H9 (cell line): ENCODE measurements around the gene PLBD1. TPM values are rescaled to one million over a fixed set of nuclear protein-coding genes. Genes with fewer than 3 reads are reported as not detected.

Experiments
- DNase-seq: peaks from one replicate; pipeline ENCODE4 v3.0.0-alpha.2; 2017
- H2AFZ ChIP-seq: one replicate; pipeline ENCODE4 v1.6.1; 2013; ENCODE audit warnings: mild to moderate bottlenecking, low read length, control low read depth, moderate library complexity
- H2AK5ac ChIP-seq: 2 replicates; pipeline ENCODE4 v1.6.1; 2013; ENCODE audit warnings: low read length, control low read depth, mixed read lengths; ENCODE audit not compliant: insufficient read length
- H2BK120ac ChIP-seq: one replicate; pipeline ENCODE4 v1.6.1; 2013; ENCODE audit warnings: low read depth, mild to moderate bottlenecking, low read length, control low read depth, inconsistent platforms; ENCODE audit not compliant: poor library complexity, severe bottlenecking
- H2BK12ac ChIP-seq: 2 replicates; pipeline ENCODE4 v1.6.1; 2013; ENCODE audit warnings: low read length, control low read depth, mixed read lengths, low read depth; ENCODE audit not compliant: insufficient read length
- H2BK15ac ChIP-seq: 2 replicates; pipeline ENCODE4 v1.6.1; 2013; ENCODE audit warnings: low read depth, low read length, control low read depth
- H2BK20ac ChIP-seq: one replicate; pipeline ENCODE4 v1.6.1; 2013; ENCODE audit warnings: low read depth, mild to moderate bottlenecking, low read length, control low read depth, inconsistent platforms; ENCODE audit not compliant: poor library complexity, severe bottlenecking
- H2BK5ac ChIP-seq: 2 replicates; pipeline ENCODE4 v1.6.1; 2013; ENCODE audit warnings: low read length, control low read depth, mixed read lengths; ENCODE audit not compliant: insufficient read length
- H3K14ac ChIP-seq: 2 replicates; pipeline ENCODE4 v1.6.1; 2013; ENCODE audit warnings: low read length, control low read depth; ENCODE audit not compliant: insufficient read depth
- H3K18ac ChIP-seq: 2 replicates; pipeline ENCODE4 v1.6.1; 2013; ENCODE audit warnings: low read depth, mild to moderate bottlenecking, mixed read lengths, low read length, control low read depth; ENCODE audit not compliant: insufficient read length
- H3K23ac ChIP-seq: 2 replicates; pipeline ENCODE4 v1.6.1; 2013; ENCODE audit warnings: low read length, control low read depth, mixed read lengths, low read depth; ENCODE audit not compliant: insufficient read length
- H3K23me2 ChIP-seq: 2 replicates; pipeline ENCODE4 v1.6.1; 2013; ENCODE audit warnings: low read depth, mild to moderate bottlenecking, mixed read lengths, low read length, control low read depth; ENCODE audit not compliant: insufficient read length, poor library complexity, severe bottlenecking
- H3K27ac ChIP-seq: 2 replicates; pipeline ENCODE4 v1.5.1; 2013; ENCODE audit warnings: low read length, control low read depth, mixed read lengths, low read depth; ENCODE audit not compliant: insufficient read length
- H3K27me3 ChIP-seq: 2 replicates; pipeline ENCODE4 v1.6.1; 2013; ENCODE audit warnings: low read length, control low read depth, inconsistent platforms; ENCODE audit not compliant: insufficient read depth
- H3K4ac ChIP-seq: 2 replicates; pipeline ENCODE4 v1.6.1; 2013; ENCODE audit warnings: low read depth, mild to moderate bottlenecking, control low read depth, inconsistent platforms, low read length, moderate library complexity
- H3K4me1 ChIP-seq: 2 replicates; pipeline ENCODE4 v1.6.1; 2013; ENCODE audit warnings: low read length, control low read depth, inconsistent platforms; ENCODE audit not compliant: insufficient read depth
- H3K4me2 ChIP-seq: 2 replicates; pipeline ENCODE4 v1.6.1; 2013; ENCODE audit warnings: low read length, control low read depth, mixed read lengths; ENCODE audit not compliant: insufficient read length, insufficient read depth
- H3K56ac ChIP-seq: 2 replicates; pipeline ENCODE4 v1.6.1; 2013; ENCODE audit warnings: low read depth, mild to moderate bottlenecking, mixed read lengths, low read length, control low read depth; ENCODE audit not compliant: insufficient read length
- H3K79me1 ChIP-seq: 2 replicates; pipeline ENCODE4 v1.6.1; 2013; ENCODE audit warnings: low read depth, mild to moderate bottlenecking, moderate library complexity, low read length, control low read depth, inconsistent platforms; ENCODE audit not compliant: insufficient read depth, poor library complexity, severe bottlenecking
- H3K79me2 ChIP-seq: 2 replicates; pipeline ENCODE4 v1.6.1; 2013; ENCODE audit warnings: low read length, control low read depth, inconsistent platforms; ENCODE audit not compliant: insufficient read depth
- H3K9ac ChIP-seq: 2 replicates; pipeline ENCODE4 v1.6.1; 2013; ENCODE audit warnings: low read length, control low read depth, mixed read lengths; ENCODE audit not compliant: insufficient read length; ENCODE audit errors: extremely low read depth
- H3K9me3 ChIP-seq: one replicate; pipeline ENCODE4 v1.6.1; 2013; ENCODE audit warnings: low read depth, low read length, inconsistent platforms; ENCODE audit not compliant: control insufficient read depth
- H3T11ph ChIP-seq: one replicate; pipeline ENCODE4 v1.6.1; 2013; ENCODE audit warnings: mild to moderate bottlenecking, low read length, control low read depth, inconsistent platforms
- H4K20me1 ChIP-seq: one replicate; pipeline ENCODE4 v1.6.1; 2013; ENCODE audit not compliant: control insufficient read depth, insufficient read length, insufficient read depth
- H4K5ac ChIP-seq: 2 replicates; pipeline ENCODE4 v1.6.1; 2013; ENCODE audit warnings: low read depth, mild to moderate bottlenecking, mixed read lengths, low read length, control low read depth; ENCODE audit not compliant: insufficient read length
- H4K8ac ChIP-seq: replicated peaks from 2 replicates; pipeline ENCODE4 v1.6.1; 2013; ENCODE audit warnings: low read length, control low read depth, mixed read lengths, low read depth; ENCODE audit not compliant: insufficient read length
- H4K91ac ChIP-seq: 2 replicates; pipeline ENCODE4 v1.6.1; 2013; ENCODE audit warnings: low read depth, mild to moderate bottlenecking, moderate library complexity, mixed read lengths, low read length, control low read depth; ENCODE audit not compliant: insufficient read length
- H3K27ac Mint-ChIP-seq, 3 experiments: 2 replicates in 2 of 3; 3 replicates in 1 of 3; pipeline ENCODE4 v1.8.0; 2020 to 2021; ENCODE audit warnings: mixed read lengths in 3 of 3, mild to moderate bottlenecking in 1 of 3, moderate library complexity in 1 of 3
- H3K27me3 Mint-ChIP-seq: 2 replicates; pipeline ENCODE4 v1.8.0; 2021; ENCODE audit warnings: low read depth, mild to moderate bottlenecking, moderate library complexity, mixed read lengths
- H3K36me3 Mint-ChIP-seq, 3 experiments: 2 replicates in 2 of 3; 3 replicates in 1 of 3; pipeline ENCODE4 v1.8.0; 2020 to 2021; ENCODE audit warnings: low read depth in 3 of 3, mixed read lengths in 3 of 3; ENCODE audit not compliant: insufficient read depth in 1 of 3
- H3K4me1 Mint-ChIP-seq, 2 experiments: 2 replicates each; pipeline ENCODE4 v1.8.0; 2020; ENCODE audit warnings: mixed read lengths in 2 of 2
- H3K4me3 Mint-ChIP-seq, 2 experiments: 2 replicates in 1 of 2; 3 replicates in 1 of 2; pipeline ENCODE4 v1.8.0; 2020 to 2021; ENCODE audit warnings: mild to moderate bottlenecking in 2 of 2, mixed read lengths in 2 of 2, moderate library complexity in 1 of 2
- H3K9me3 Mint-ChIP-seq, 2 experiments: 2 replicates in 1 of 2; 3 replicates in 1 of 2; pipeline ENCODE4 v1.8.0; 2020; ENCODE audit warnings: mild to moderate bottlenecking in 2 of 2, mixed read lengths in 2 of 2, moderate library complexity in 1 of 2
- WGBS: extraction: QIAGEN DNeasy Blood & Tissue Kit; methylation state at CpG from one replicate; pipeline ENCODE4 v1.1.7; 2013; ENCODE audit warnings: missing lambda C conversion rate, low lambda C conversion rate, mixed read lengths; ENCODE audit not compliant: insufficient read length; ENCODE audit errors: extremely low coverage; 5-methylcytosine and 5-hydroxymethylcytosine counted together
- total RNA-seq: library from RNA; stranded (reverse); gene quantifications from 2 replicates; pipeline ENCODE4 v1.2.1, GENCODE V29; 2021
- TF ChIP-seq, protein P1 (sequence below): fragments of 200-600 bp; sonication (generic); conservative IDR thresholded peaks from 3 replicates; pipeline ENCODE4 v1.8.0; 2021; ENCODE audit warnings: antibody characterized with exemption, mild to moderate bottlenecking

PLBD1 gene
- total RNA-seq, 1 experiment from 2014 or later: 15.5 TPM

DNA sequence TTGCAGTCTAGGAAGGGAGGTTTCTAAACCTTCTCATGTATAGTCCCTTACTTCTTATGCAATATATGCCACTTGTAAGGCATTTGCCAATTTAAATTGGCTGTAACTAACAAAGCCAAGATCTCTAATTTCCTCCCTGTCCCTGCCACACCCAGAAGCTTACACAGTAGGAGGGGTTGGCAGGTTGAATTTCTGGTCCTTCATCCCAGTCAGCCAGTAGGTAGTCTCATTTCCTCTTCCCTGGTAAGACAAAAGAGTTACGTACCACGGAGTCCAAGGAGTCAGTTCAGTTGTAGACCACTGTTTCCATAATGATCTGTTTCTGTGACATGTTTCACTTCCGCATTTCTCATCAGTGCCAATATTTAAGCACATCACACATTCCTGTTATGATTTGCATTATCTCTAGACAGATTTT is 47.0 kb upstream of the PLBD1 start:
- no peaks in the 10 kb centered on the region for H3K79me1 ChIP-seq

More for the DNA sequence above, 47.0 kb upstream of the PLBD1 start:
- Histone ChIP-seq H3K23me2 (no peaks in the 10 kb centered on the region), H2BK15ac (no peak overlapping the region), H3K9ac (no peak overlapping the region), H3K27ac (no peak overlapping the region), H3K56ac (no peak overlapping the region), H4K91ac (no peak overlapping the region), H3K4me1 (no peaks in the 10 kb centered on the region), H3K27me3 (no peaks in the 10 kb centered on the region), H4K5ac (no peak overlapping the region), H3K9me3 (no peaks in the 10 kb centered on the region), H3T11ph (no peak overlapping the region), H2BK5ac (no peak overlapping the region), H3K23ac (no peak overlapping the region), H3K18ac (no peak overlapping the region), H3K14ac (no peak overlapping the region), H2BK20ac (no peak overlapping the region), H4K8ac (no peak overlapping the region), H2AK5ac (no peak overlapping the region), H3K79me2 (no peaks in the 10 kb centered on the region), H4K20me1 (no peaks in the 10 kb centered on the region), H2AFZ (no peak overlapping the region), H2BK12ac (no peak overlapping the region), H2BK120ac (no peak overlapping the region), H3K4ac (no peak overlapping the region), H3K4me2 (no peak overlapping the region)
- no peak for DNase-seq
- Mint-ChIP-seq H3K9me3 (peaks cover 3 to 10% of the 10 kb centered on the region in 2 experiments; a peak in 4 of 5 replicates), H3K27me3 (no peaks in the 10 kb centered on the region), H3K36me3 (peaks cover 0 to 8% (median 2%) of the 10 kb centered on the region in 3 experiments; a peak in 2 of 7 replicates), H3K4me1 (peaks cover 8 to 10% of the 10 kb centered on the region in 2 experiments), H3K4me3 (no peak overlapping the region), H3K27ac (no peak overlapping the region)
- TF ChIP-seq, protein P1, sequence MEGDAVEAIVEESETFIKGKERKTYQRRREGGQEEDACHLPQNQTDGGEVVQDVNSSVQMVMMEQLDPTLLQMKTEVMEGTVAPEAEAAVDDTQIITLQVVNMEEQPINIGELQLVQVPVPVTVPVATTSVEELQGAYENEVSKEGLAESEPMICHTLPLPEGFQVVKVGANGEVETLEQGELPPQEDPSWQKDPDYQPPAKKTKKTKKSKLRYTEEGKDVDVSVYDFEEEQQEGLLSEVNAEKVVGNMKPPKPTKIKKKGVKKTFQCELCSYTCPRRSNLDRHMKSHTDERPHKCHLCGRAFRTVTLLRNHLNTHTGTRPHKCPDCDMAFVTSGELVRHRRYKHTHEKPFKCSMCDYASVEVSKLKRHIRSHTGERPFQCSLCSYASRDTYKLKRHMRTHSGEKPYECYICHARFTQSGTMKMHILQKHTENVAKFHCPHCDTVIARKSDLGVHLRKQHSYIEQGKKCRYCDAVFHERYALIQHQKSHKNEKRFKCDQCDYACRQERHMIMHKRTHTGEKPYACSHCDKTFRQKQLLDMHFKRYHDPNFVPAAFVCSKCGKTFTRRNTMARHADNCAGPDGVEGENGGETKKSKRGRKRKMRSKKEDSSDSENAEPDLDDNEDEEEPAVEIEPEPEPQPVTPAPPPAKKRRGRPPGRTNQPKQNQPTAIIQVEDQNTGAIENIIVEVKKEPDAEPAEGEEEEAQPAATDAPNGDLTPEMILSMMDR: no peak
- no CpG with 5 or more reads among the region's 3 CpGs for WGBS
